HTERT RPE-1 (cell line): Measurements from ENCODE around the gene LEF1.

Source experiments
- in situ Hi-C: fragments of 300-500 bp; cut with MboI; formaldehyde crosslinking; loops from 4 replicates; pipeline ENCODE4 v1.14.3; 2020; ENCODE audit warnings: low sequenced_read_pairs

Gene LEF1

GRCh38 chr4:108005807-108006206 lies 162.9 kb downstream of the LEF1 start:
- in situ Hi-C loops: no loop called here

- in situ Hi-C loops: no loop called here
Measured at GRCh38 chr4:108004646-108005045, 164.1 kb downstream of the LEF1 start.

GRCh38 chr4:108003982-108004515 lies 164.7 kb downstream of the LEF1 start:
- in situ Hi-C loops: no loop called here

GRCh38 chr4:108001540-108002135 lies 167.1 kb downstream of the LEF1 start:
- in situ Hi-C loops: no loop called here

DNA sequence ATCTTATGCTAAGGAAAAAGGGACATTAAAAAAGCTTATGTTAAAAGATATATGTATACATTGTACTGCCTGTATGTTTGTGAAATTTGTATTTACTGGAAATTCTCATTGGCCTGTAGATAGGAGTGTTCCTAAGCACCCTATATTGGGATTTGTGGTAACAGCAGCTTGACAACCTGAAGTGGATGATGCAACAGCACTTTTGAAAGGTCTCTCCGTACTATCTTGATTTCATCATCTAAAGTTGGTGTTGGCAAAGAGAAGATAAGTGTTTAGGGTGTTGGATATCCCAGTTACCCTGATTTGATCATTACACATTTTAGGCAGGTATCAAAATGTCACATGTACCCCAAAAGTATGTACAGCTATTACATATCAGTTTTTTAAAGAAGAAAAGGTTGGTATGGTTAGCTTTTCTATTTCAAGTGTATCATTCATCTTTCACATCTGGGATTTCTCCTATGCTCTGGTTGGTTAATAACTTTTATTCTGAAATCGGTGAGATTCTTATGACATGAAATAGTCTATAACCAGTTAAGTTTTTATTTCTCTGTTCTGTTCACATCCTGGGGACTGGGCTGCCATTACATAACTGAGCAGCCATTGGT lies 168.7 kb downstream of the LEF1 start:
- in situ Hi-C loops: no loop called here

GRCh38 chr4:107997794-107998193 lies 170.9 kb downstream of the LEF1 start:
- in situ Hi-C loops: no loop called here
